B cell (primary cell): ENCODE measurements around the gene ARHGAP42. TPM values are rescaled to one million over a fixed set of nuclear protein-coding genes. Genes with fewer than 3 reads are reported as not detected.

Experiments used
- ATAC-seq: fragments of 200-7000 bp; cut with Tn5 transposase; one replicate; pipeline ENCODE4 v1.10.0; 2021; ENCODE audit warnings: low read depth, mild to moderate bottlenecking, moderate number of reproducible peaks, moderate library complexity
- CTCF ChIA-PET: fragments of 350-600 bp; sonication (Branson Sonifier 250); formaldehyde crosslinking; loops from one replicate; lab custom pipeline; 2021; ENCODE audit warnings: antibody characterized with exemption, inconsistent platforms; lab: Charles Lee
- POLR2A ChIA-PET: fragments of 350-600 bp; sonication (Branson Sonifier 250); formaldehyde crosslinking; loops from one replicate; lab custom pipeline; 2021; ENCODE audit warnings: antibody characterized with exemption; lab: Charles Lee
- DNase-seq: peaks from one replicate; pipeline ENCODE4 v3.0.0; 2013
- H2AFZ ChIP-seq: 2 replicates; pipeline ENCODE4 v1.6.1; 2012; ENCODE audit warnings: mild to moderate bottlenecking, low read depth, low read length; ENCODE audit not compliant: insufficient read depth, poor library complexity, severe bottlenecking
- H3K27ac ChIP-seq, 2 donors: 1 replicate in 1 of 2; 2 replicates in 1 of 2; pipeline ENCODE4 v1.5.1; 2012 to 2013; ENCODE audit warnings: low read length in 2 of 2, mild to moderate bottlenecking in 2 of 2, moderate library complexity in 1 of 2
- H3K27me3 ChIP-seq, 4 experiments: fragments of 200-600 bp in 1 of 4; sonication (generic) in 1 of 4; replicated peaks in 1 of 4; 1 replicate in 2 of 4; 2 replicates in 2 of 4; pipeline versions ENCODE4 v1.6.1 to v1.7.0; 2013 to 2016; ENCODE audit warnings: low read length in 3 of 4, mild to moderate bottlenecking in 2 of 4, mixed read lengths in 1 of 4, moderate library complexity in 1 of 4; ENCODE audit not compliant: insufficient read depth in 4 of 4, control insufficient read depth in 3 of 4; ENCODE audit errors: control extremely low read depth in 1 of 4
- H3K36me3 ChIP-seq, 2 experiments: replicated peaks in 1 of 2; 1 replicate in 1 of 2; 2 replicates in 1 of 2; pipeline versions ENCODE4 v1.6.1 to v1.7.1; 2013; ENCODE audit warnings: low read length in 1 of 2; ENCODE audit not compliant: insufficient read depth in 2 of 2, control insufficient read depth in 1 of 2; ENCODE audit errors: control extremely low read depth in 1 of 2, extremely low read depth in 1 of 2
- H3K4me1 ChIP-seq, 2 donors: fragments of 200-600 bp in 1 of 2; sonication (generic) in 1 of 2; 1 replicate in 1 of 2; 2 replicates in 1 of 2; pipeline versions ENCODE4 v1.5.1 to v1.6.1; 2013 to 2017; ENCODE audit warnings: low read length in 2 of 2; ENCODE audit not compliant: control insufficient read depth in 2 of 2, insufficient read depth in 2 of 2
- H3K4me2 ChIP-seq: replicated peaks from 2 replicates; pipeline ENCODE3; 2012; ENCODE audit warnings: mild to moderate bottlenecking, low read depth, low read length; ENCODE audit not compliant: poor library complexity, severe bottlenecking
- H3K4me3 ChIP-seq, 5 experiments: fragments of 200-600 bp in 1 of 5; sonication (generic) in 1 of 5; 1 replicate in 3 of 5; 2 replicates in 2 of 5; pipeline versions ENCODE4 v1.5.1 to v1.7.0; 2011 to 2016; ENCODE audit warnings: low read length in 4 of 5, mild to moderate bottlenecking in 4 of 5, low read depth in 2 of 5, control low read depth in 1 of 5, moderate library complexity in 1 of 5; ENCODE audit not compliant: insufficient read depth in 1 of 5; ENCODE audit errors: control extremely low read depth in 1 of 5, extremely low read depth in 1 of 5
- H3K79me2 ChIP-seq: fragments of 200-600 bp; sonication (generic); one replicate; pipeline ENCODE4 v1.6.0; 2016; ENCODE audit warnings: low read length; ENCODE audit not compliant: control insufficient read depth, insufficient read depth
- H3K9ac ChIP-seq: fragments of 200-600 bp; sonication (generic); 2 replicates; pipeline ENCODE4 v1.6.1; 2017; ENCODE audit warnings: mild to moderate bottlenecking, low read length, moderate library complexity
- H3K9me3 ChIP-seq, 3 donors: one replicate each; pipeline versions ENCODE4 v1.6.1 to v1.7.1; 2013; ENCODE audit warnings: low read length in 2 of 3; ENCODE audit not compliant: control insufficient read depth in 2 of 3, insufficient read depth in 1 of 3; ENCODE audit errors: control extremely low read depth in 1 of 3
- H4K20me1 ChIP-seq: 2 replicates; pipeline ENCODE4 v1.6.0; 2012; ENCODE audit warnings: mild to moderate bottlenecking, low read length; ENCODE audit not compliant: insufficient read depth, control insufficient read depth, poor library complexity, severe bottlenecking
- H3K27ac Mint-ChIP-seq: one replicate; pipeline ENCODE4 v1.8.0; 2021; ENCODE audit warnings: mixed read lengths
- H3K27me3 Mint-ChIP-seq: one replicate; pipeline ENCODE4 v1.8.0; 2021; ENCODE audit warnings: mixed read lengths
- H3K4me1 Mint-ChIP-seq: one replicate; pipeline ENCODE4 v1.8.0; 2021; ENCODE audit warnings: mixed read lengths
- H3K4me3 Mint-ChIP-seq: one replicate; pipeline ENCODE4 v1.8.0; 2021; ENCODE audit warnings: mixed read lengths
- H3K9me3 Mint-ChIP-seq: one replicate; pipeline ENCODE4 v1.8.0; 2022; ENCODE audit warnings: mixed read lengths; ENCODE audit not compliant: insufficient read depth
- CTCF ChIP-seq: fragments of 200-600 bp; IDR thresholded peaks from one replicate; pipeline ENCODE4 v1.8.0; 2022; ENCODE audit warnings: antibody characterized with exemption, mild to moderate bottlenecking
- EZH2 ChIP-seq: IDR thresholded peaks from 2 replicates; pipeline ENCODE4 v1.6.1; 2012; ENCODE audit warnings: borderline replicate concordance, low read depth, mild to moderate bottlenecking, moderate library complexity, low read length; ENCODE audit not compliant: insufficient read depth, poor library complexity, severe bottlenecking
- WGBS: methylation state at CpG from one replicate; pipeline ENCODE4 v1.1.5; 2013; ENCODE audit warnings: missing lambda C conversion rate; ENCODE audit not compliant: insufficient coverage; 5-methylcytosine and 5-hydroxymethylcytosine counted together
- intact Hi-C: fragments of 100-400 bp; cut with micrococcal nuclease; formaldehyde crosslinking; loops from one replicate; pipeline ENCODE4 v1.10.0; 2022
- polyA plus RNA-seq: library from polyadenylated mRNA; depleted of rRNA; stranded (reverse); fragments of >200 nt; gene quantifications from 2 replicates; pipeline ENCODE4 v1.2.3, GENCODE V29; 2012
- total RNA-seq, 2 donors: library from RNA; stranded (reverse); fragments of 120-200 nt in 1 of 2; gene quantifications; 1 replicate in 1 of 2; 2 replicates in 1 of 2; pipeline versions ENCODE4 v1.2.3 to v1.2.4, GENCODE V29; 2013 to 2022

Gene ARHGAP42
- total and polyA plus RNA-seq, 2 donors (not counting 1 experiment from before 2014, with no cell fraction given) = 3.8 to 4.9 TPM

DNA sequence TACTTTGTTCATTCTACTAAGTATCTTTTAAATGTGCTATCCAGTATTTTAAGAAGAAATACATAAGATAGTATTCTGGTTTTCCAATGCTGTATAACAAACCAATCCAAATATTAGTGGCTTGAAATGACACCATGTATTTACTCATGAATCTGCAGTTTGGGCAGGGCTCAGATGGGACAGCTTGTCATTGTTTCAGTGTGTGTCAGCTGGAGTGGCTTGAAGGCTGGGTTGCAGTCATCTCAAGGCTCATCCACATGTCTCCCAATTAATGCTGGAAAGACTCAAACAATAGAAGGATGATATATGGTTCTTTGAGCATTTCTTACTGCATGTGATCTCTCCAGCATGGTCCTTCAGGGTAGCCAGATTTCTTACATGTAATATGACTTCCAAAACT is 146.2 kb downstream of the ARHGAP42 start:
- H3K4me1 Mint-ChIP-seq = peaks cover 1% of the 10 kb centered on the region
- Histone ChIP-seq H3K4me1 (no peaks in the 10 kb centered on the region), H3K9ac (no peak overlapping the region), H3K79me2 (no peaks in the 10 kb centered on the region), H3K27me3 (no peaks in the 10 kb centered on the region), H3K4me2 (no peak overlapping the region), H4K20me1 (no peaks in the 10 kb centered on the region), H2AFZ (no peak overlapping the region), H3K36me3 (no peaks in the 10 kb centered on the region), H3K9me3 (no peaks in the 10 kb centered on the region), H3K4me3 (no peak overlapping the region), H3K27ac (no peak overlapping the region)
- TF ChIP-seq CTCF (no peak), EZH2 (no peak)
- ATAC-seq (no peak), DNase-seq (no peak)
- no peaks in the 10 kb centered on the region for H3K9me3 Mint-ChIP-seq
- ChIA-PET POLR2A (no interaction called here), CTCF (interaction anchor here (1.1 kb wide), 1 partner anchor 152 kb away, joined by 3 read pairs; no protein-coding TSS in a partner anchor)
- H3K4me3 Mint-ChIP-seq = no peak overlapping the region
- no peaks in the 10 kb centered on the region for H3K27me3 Mint-ChIP-seq
- intact Hi-C loops = no loop called here
- no peak overlapping the region for H3K27ac Mint-ChIP-seq

DNA sequence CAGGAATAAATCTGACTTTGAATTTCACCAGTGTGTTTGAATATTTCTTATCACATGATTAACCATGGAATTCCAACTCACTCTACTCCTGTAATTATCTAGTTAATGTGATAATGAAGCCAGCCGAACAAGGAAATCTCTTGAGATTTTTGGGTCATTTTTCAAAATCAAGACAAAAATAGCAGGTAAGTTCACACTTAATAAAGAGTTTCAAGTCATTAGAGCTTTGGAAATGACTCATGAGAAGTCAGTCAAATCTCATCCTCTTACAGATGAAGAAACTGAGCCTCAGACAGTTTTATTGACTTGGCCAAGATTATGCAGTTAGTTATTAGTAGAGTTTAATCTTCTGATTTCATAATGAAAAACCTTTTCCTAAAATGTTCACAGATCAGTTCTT is 148.8 kb downstream of the ARHGAP42 start:
- WGBS = no CpG with 5 or more reads among the region's 1 CpG

More for the DNA sequence above, 148.8 kb downstream of the ARHGAP42 start:
- Mint-ChIP-seq H3K27ac (no peak overlapping the region), H3K9me3 (no peaks in the 10 kb centered on the region), H3K27me3 (no peaks in the 10 kb centered on the region), H3K4me3 (no peak overlapping the region), H3K4me1 (no peaks in the 10 kb centered on the region)
- ChIA-PET POLR2A (no interaction called here), CTCF (no interaction called here)
- Histone ChIP-seq H3K27ac (no peak overlapping the region), H3K27me3 (no peaks in the 10 kb centered on the region), H4K20me1 (no peaks in the 10 kb centered on the region), H3K79me2 (no peaks in the 10 kb centered on the region), H3K4me2 (no peak overlapping the region), H3K9me3 (no peaks in the 10 kb centered on the region), H3K4me1 (no peaks in the 10 kb centered on the region), H2AFZ (no peak overlapping the region), H3K36me3 (no peaks in the 10 kb centered on the region), H3K9ac (no peak overlapping the region), H3K4me3 (no peak overlapping the region)
- TF ChIP-seq EZH2 (no peak), CTCF (no peak)
- intact Hi-C loops = no loop called here
- no peak for ATAC-seq
- no peak for DNase-seq
